Measurements from ENCODE around the gene MMP10.

The MMP10 gene

GRCh38 chr11:102780491-102780918 is at the start of gene MMP10:
MMP10 (minus strand) TSS chr11:102780628; CDS start chr11:102780591, 37 bp downstream.
- no peak for DNase-seq

GRCh38 chr11:102829316-102830000 is 49.0 kb upstream of the MMP10 start:
- no peak for DNase-seq

GRCh38 chr11:102824556-102824955 is 44.1 kb upstream of the MMP10 start:
- DNase-seq: no peak

- DNase-seq: no peak
These were observed 39.1 kb upstream of the MMP10 start for GRCh38 chr11:102819491-102819890.

- DNase-seq: no peak
These were observed 33.1 kb upstream of the MMP10 start for GRCh38 chr11:102813484-102813883.

GRCh38 chr11:102812188-102812587 is 31.8 kb upstream of the MMP10 start:
- no peak for DNase-seq

- no peak for DNase-seq
These were observed 30.7 kb upstream of the MMP10 start for GRCh38 chr11:102810950-102811660.

- no peak for DNase-seq
These were observed 29.5 kb upstream of the MMP10 start for GRCh38 chr11:102809971-102810370.

GRCh38 chr11:102807921-102808320 is 27.5 kb upstream of the MMP10 start:
- DNase-seq: no peak

GRCh38 chr11:102806296-102806695 is 25.9 kb upstream of the MMP10 start:
- DNase-seq: no peak

- no peak for DNase-seq
These were observed 21.9 kb upstream of the MMP10 start for GRCh38 chr11:102802341-102802740.

GRCh38 chr11:102800767-102801166 is 20.3 kb upstream of the MMP10 start:
- DNase-seq: no peak

GRCh38 chr11:102799681-102800340 is 19.4 kb upstream of the MMP10 start:
- DNase-seq: no peak

- no peak for DNase-seq
These were observed 17.8 kb upstream of the MMP10 start, which contains the start of gene MMP1 for GRCh38 chr11:102798012-102798746. MMP1 (minus strand) TSS chr11:102798160; CDS start chr11:102798092, 68 bp downstream.

GRCh38 chr11:102794382-102794781 is 14.0 kb upstream of the MMP10 start:
- DNase-seq: no peak

- no peak for DNase-seq
These were observed 13.4 kb upstream of the MMP10 start for GRCh38 chr11:102793677-102794290.

- DNase-seq: no peak
These were observed 12.2 kb upstream of the MMP10 start for GRCh38 chr11:102792604-102793003.

GRCh38 chr11:102791271-102792036 is 11.0 kb upstream of the MMP10 start:
- DNase-seq: no peak

- DNase-seq: no peak
These were observed 8.0 kb upstream of the MMP10 start for GRCh38 chr11:102788334-102788995.

- DNase-seq: no peak
These were observed 4.0 kb upstream of the MMP10 start for GRCh38 chr11:102784380-102784779.

GRCh38 chr11:102783720-102784119 is 3.3 kb upstream of the MMP10 start:
- DNase-seq: no peak

Data from activated CD8-positive, alpha-beta memory T cell treated with anti-CD3 and anti-CD28 coated beads, Interleukin-2, amount 50 U/mL, for 4 hours (primary cell).